HCT116 (cell line): ENCODE data around the gene EVI5L. TPM values are rescaled to one million over a fixed set of nuclear protein-coding genes. Genes with fewer than 3 reads are reported as not detected.

Source experiments
- ATAC-seq: fragments of 200-7000 bp; cut with Tn5 transposase; 2 replicates; pipeline ENCODE4 v1.9.1; 2020; ENCODE audit warnings: mild to moderate bottlenecking, moderate library complexity
- BruUV-seq: library from RNA; stranded (reverse); fragments of 400-500 nt; replicated peaks from 2 replicates; lab custom pipeline; 2021; lab: Mats Ljungman, UMichigan
- CTCF ChIA-PET: fragments of 300-600 bp; sonication (Branson Sonifier 250); formaldehyde crosslinking; loops from one replicate; lab custom pipeline; 2021; ENCODE audit warnings: antibody characterized with exemption; lab: Charles Lee
- POLR2A ChIA-PET: fragments of 300-600, 350-600 bp; sonication (Branson Sonifier 250); formaldehyde crosslinking; loops from one replicate; lab custom pipeline; 2021; ENCODE audit warnings: antibody characterized with exemption; lab: Charles Lee
- RAD21 ChIA-PET, 2 experiments: fragments of 300-600 bp; sonication (Branson Sonifier 250); formaldehyde crosslinking; loops; one replicate each; lab custom pipeline; 2023; ENCODE audit warnings: low total read pairs in 2 of 2; ENCODE audit not compliant: uncharacterized antibody in 2 of 2, unreplicated experiment in 2 of 2, low non-redundant PET in 1 of 2; lab: Charles Lee
- DNase-seq: peaks from one replicate; pipeline ENCODE4 v3.0.0-alpha.2; 2010; ENCODE audit warnings: low read depth, low spot score
- H2AFZ ChIP-seq: fragments of 200-600 bp; shearing (Covaris generic), sonication (generic); 2 replicates; pipeline ENCODE4 v1.6.1; 2017; ENCODE audit warnings: low read depth, mixed run types, mixed read lengths, antibody characterized with exemption, low read length; ENCODE audit not compliant: poor library complexity, severe bottlenecking
- H3K27ac ChIP-seq: 2 replicates; pipeline ENCODE4 v1.5.1; 2012; ENCODE audit warnings: low read depth, low read length
- H3K27me3 ChIP-seq: fragments of 200-600 bp; sonication (generic); 2 replicates; pipeline ENCODE4 v1.6.1; 2016; ENCODE audit warnings: mixed run types, low read length, mixed read lengths; ENCODE audit not compliant: insufficient read depth
- H3K36me3 ChIP-seq, 2 experiments: fragments of 200-500 bp in 1 of 2; fragments of 200-600 bp in 1 of 2; sonication (Bioruptor generic) in 1 of 2; sonication (generic) in 1 of 2; 2 replicates each; pipeline versions ENCODE4 v1.5.1 to v1.6.1; 2014 to 2016; ENCODE audit warnings: low read length in 2 of 2, inconsistent platforms in 1 of 2, mixed read lengths in 1 of 2, mixed run types in 1 of 2; ENCODE audit not compliant: insufficient read depth in 2 of 2, control insufficient read depth in 1 of 2
- H3K4me1 ChIP-seq, 2 experiments: fragments of 200-600 bp in 1 of 2; sonication (generic) in 1 of 2; 2 replicates each; pipeline versions ENCODE4 v1.5.1 to v1.6.1; 2012 to 2017; ENCODE audit warnings: low read length in 2 of 2, inconsistent platforms in 1 of 2, mild to moderate bottlenecking in 1 of 2, mixed read lengths in 1 of 2, mixed run types in 1 of 2, moderate library complexity in 1 of 2; ENCODE audit not compliant: insufficient read depth in 2 of 2, control insufficient read depth in 1 of 2
- H3K4me2 ChIP-seq: fragments of 200-600 bp; sonication (generic); 2 replicates; pipeline ENCODE4 v1.6.1; 2017; ENCODE audit warnings: mixed run types, low read length, mixed read lengths
- H3K4me3 ChIP-seq, 2 experiments: fragments of 200-600 bp in 1 of 2; sonication (generic) in 1 of 2; replicated peaks in 1 of 2; 2 replicates each; pipeline ENCODE4 v1.5.1; 2011 to 2016; ENCODE audit warnings: low read length in 2 of 2, control low read depth in 1 of 2, low read depth in 1 of 2, mild to moderate bottlenecking in 1 of 2, mixed read lengths in 1 of 2, mixed run types in 1 of 2
- H3K79me2 ChIP-seq: fragments of 200-600 bp; sonication (generic); 2 replicates; pipeline ENCODE4 v1.6.1; 2017; ENCODE audit warnings: mild to moderate bottlenecking, mixed run types, low read length, moderate library complexity, mixed read lengths; ENCODE audit not compliant: insufficient read depth
- H3K9ac ChIP-seq: fragments of 200-600 bp; sonication (generic); 2 replicates; pipeline ENCODE4 v1.6.1; 2016; ENCODE audit warnings: low read length, mixed read lengths
- H3K9me2 ChIP-seq: fragments of 200-600 bp; sonication (generic), shearing (Covaris generic); 2 replicates; pipeline ENCODE4 v1.6.1; 2017; ENCODE audit warnings: mixed run types, mild to moderate bottlenecking, moderate library complexity; ENCODE audit not compliant: insufficient read depth
- H3K9me3 ChIP-seq, 2 experiments: fragments of 200-500 bp in 1 of 2; fragments of 200-600 bp in 1 of 2; sonication (Bioruptor generic) in 1 of 2; sonication (generic) in 1 of 2; 2 replicates each; pipeline ENCODE4 v1.6.1; 2014 to 2017; ENCODE audit warnings: low read length in 2 of 2, mixed read lengths in 2 of 2, inconsistent platforms in 1 of 2, low read depth in 1 of 2, mild to moderate bottlenecking in 1 of 2, mixed run types in 1 of 2, moderate library complexity in 1 of 2; ENCODE audit not compliant: control insufficient read depth in 1 of 2, insufficient read depth in 1 of 2
- H4K20me1 ChIP-seq: fragments of 200-600 bp; sonication (generic), shearing (Covaris generic); 2 replicates; pipeline ENCODE4 v1.6.1; 2017; ENCODE audit warnings: mixed run types, mild to moderate bottlenecking, moderate library complexity; ENCODE audit not compliant: insufficient read depth
- CBX3 ChIP-seq: IDR thresholded peaks from 2 replicates; pipeline ENCODE4 v1.6.1; 2012; ENCODE audit warnings: low read depth
- ELF1 ChIP-seq: IDR thresholded peaks from 2 replicates; pipeline ENCODE4 v1.6.1; 2012; ENCODE audit warnings: low read depth, borderline replicate concordance
- EZH2 ChIP-seq: fragments of 200-600 bp; sonication (generic); IDR thresholded peaks from 2 replicates; pipeline ENCODE4 v1.6.1; 2017; ENCODE audit warnings: antibody characterized with exemption, mixed run types
- EZH2phosphoT487 ChIP-seq: fragments of 200-600 bp; IDR thresholded peaks from 2 replicates; pipeline ENCODE4 v1.6.1; 2018; ENCODE audit warnings: antibody characterized with exemption, borderline replicate concordance
- FOSL1 ChIP-seq: IDR thresholded peaks from 2 replicates; pipeline ENCODE4 v1.6.1; 2012; ENCODE audit warnings: low read depth
- POLR2AphosphoS5 ChIP-seq: IDR thresholded peaks from 2 replicates; pipeline ENCODE4 v1.6.1; 2011; ENCODE audit warnings: mild to moderate bottlenecking, low read depth, low read length, moderate library complexity
- SIN3A ChIP-seq: IDR thresholded peaks from 2 replicates; pipeline ENCODE4 v1.6.1; 2012; ENCODE audit warnings: low read depth
- TCF7L2 ChIP-seq: IDR thresholded peaks from 2 replicates; pipeline ENCODE4 v1.7.0; 2011; ENCODE audit warnings: borderline replicate concordance, inconsistent platforms; ENCODE audit not compliant: insufficient read depth, insufficient read length; ENCODE audit errors: extremely low read depth
- YY1 ChIP-seq: IDR thresholded peaks from 2 replicates; pipeline ENCODE4 v1.6.1; 2011; ENCODE audit warnings: low read length, low read depth, moderate library complexity, mild to moderate bottlenecking; ENCODE audit not compliant: insufficient replicate concordance; ENCODE audit errors: extremely low read depth
- ZBTB33 ChIP-seq: IDR thresholded peaks from 2 replicates; pipeline ENCODE4 v1.6.1; 2011; ENCODE audit warnings: mild to moderate bottlenecking, low read length, moderate library complexity; ENCODE audit not compliant: insufficient replicate concordance; ENCODE audit errors: extremely low read depth
- ZFX ChIP-seq: fragments of 450-650 bp; IDR thresholded peaks from 2 replicates; pipeline ENCODE4 v1.6.1; 2017
- intact Hi-C: fragments of 100-400 bp; cut with micrococcal nuclease; formaldehyde crosslinking; loops from 2 replicates; pipeline ENCODE4 v1.10.0; 2022
- total RNA-seq: library from RNA; stranded (reverse); gene quantifications from one replicate; pipeline ENCODE4 v1.2.1, GENCODE V29; 2021; ENCODE audit not compliant: unreplicated experiment
- TF ChIP-seq, protein P1 (sequence below), 3 experiments: fragments of 200-600 bp in 1 of 3; sonication (generic) in 1 of 3; IDR thresholded peaks in 2 of 3; conservative IDR thresholded peaks in 1 of 3; 2 replicates each; pipeline ENCODE4 v1.5.1; 2012 to 2017; ENCODE audit warnings: low read depth in 2 of 3, low read length in 2 of 3, antibody characterized with exemption in 1 of 3, borderline replicate concordance in 1 of 3, control low read depth in 1 of 3, mild to moderate bottlenecking in 1 of 3, mixed read lengths in 1 of 3, mixed run types in 1 of 3, moderate library complexity in 1 of 3; ENCODE audit not compliant: insufficient read depth in 1 of 3

EVI5L gene
- total RNA-seq, 1 experiment from 2014 or later, result 15.0 TPM

GRCh38 chr19:7843521-7843920 is 13.5 kb downstream of the EVI5L start (continued):
- no peak for TF ChIP-seq TCF7L2

GRCh38 chr19:7844405-7844804 is 14.4 kb downstream of the EVI5L start:
- Histone ChIP-seq H3K36me3 (no peaks in the 10 kb centered on the region), H3K9me3 (no peaks in the 10 kb centered on the region; a peak in 1 of 4 replicates), H2AFZ (no peak overlapping the region), H3K27ac (no peak overlapping the region), H3K4me3 (no peak overlapping the region), H3K9me2 (no peaks in the 10 kb centered on the region), H3K79me2 (no peaks in the 10 kb centered on the region), H4K20me1 (no peaks in the 10 kb centered on the region), H3K27me3 (no peaks in the 10 kb centered on the region), H3K4me1 (peaks cover 2 to 12% of the 10 kb centered on the region in 2 experiments; a peak in 3 of 4 replicates), H3K9ac (no peak overlapping the region), H3K4me2 (no peak overlapping the region)
- no peak for TF ChIP-seq EZH2phosphoT487
- no peak for TF ChIP-seq SIN3A
- no peak for TF ChIP-seq ELF1
- no peak for TF ChIP-seq YY1
- TF ChIP-seq EZH2, result no peak
- no peak for TF ChIP-seq FOSL1
- TF ChIP-seq ZBTB33, result no peak
- TF ChIP-seq POLR2AphosphoS5, result no peak
- TF ChIP-seq, protein P1, sequence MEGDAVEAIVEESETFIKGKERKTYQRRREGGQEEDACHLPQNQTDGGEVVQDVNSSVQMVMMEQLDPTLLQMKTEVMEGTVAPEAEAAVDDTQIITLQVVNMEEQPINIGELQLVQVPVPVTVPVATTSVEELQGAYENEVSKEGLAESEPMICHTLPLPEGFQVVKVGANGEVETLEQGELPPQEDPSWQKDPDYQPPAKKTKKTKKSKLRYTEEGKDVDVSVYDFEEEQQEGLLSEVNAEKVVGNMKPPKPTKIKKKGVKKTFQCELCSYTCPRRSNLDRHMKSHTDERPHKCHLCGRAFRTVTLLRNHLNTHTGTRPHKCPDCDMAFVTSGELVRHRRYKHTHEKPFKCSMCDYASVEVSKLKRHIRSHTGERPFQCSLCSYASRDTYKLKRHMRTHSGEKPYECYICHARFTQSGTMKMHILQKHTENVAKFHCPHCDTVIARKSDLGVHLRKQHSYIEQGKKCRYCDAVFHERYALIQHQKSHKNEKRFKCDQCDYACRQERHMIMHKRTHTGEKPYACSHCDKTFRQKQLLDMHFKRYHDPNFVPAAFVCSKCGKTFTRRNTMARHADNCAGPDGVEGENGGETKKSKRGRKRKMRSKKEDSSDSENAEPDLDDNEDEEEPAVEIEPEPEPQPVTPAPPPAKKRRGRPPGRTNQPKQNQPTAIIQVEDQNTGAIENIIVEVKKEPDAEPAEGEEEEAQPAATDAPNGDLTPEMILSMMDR (IDR thresholded peaks at IDR 0.05 in 2 of 3, conservative IDR thresholded peaks at IDR 0.05 in 1 of 3; ENCODE audit: borderline replicate concordance in 1 of 3, insufficient read depth in 1 of 3, low read depth in 2 of 3, low read length in 2 of 3), result no peak
- TF ChIP-seq CBX3, result no peak
- no peak for TF ChIP-seq ZFX
- intact Hi-C loops, result no loop called here
- ChIA-PET RAD21 (no interaction called here), CTCF (interaction anchor here (0.7 to 1.0 kb wide), 2 partner anchors 8 to 9 kb away, joined by 3 to 4 read pairs; no protein-coding TSS in a partner anchor), POLR2A (no interaction called here)
- BruUV-seq, result no TSS peak
- no peak for ATAC-seq
- no peak for DNase-seq
